SK-N-MC (cell line): ENCODE data around the gene MOV10.
A peak's percentile ranks its signal among the peaks of the same experiment; 100 is the strongest.
"Not testable (repeated sequence)": the region's sequence is repeated elsewhere in the genome, so short reads cannot be mapped to it uniquely, and the experiment has no call there.

ENCODE experiments used
- DNase-seq: peaks from one replicate; pipeline ENCODE4 v3.0.0-alpha.2; 2011; ENCODE audit warnings: low read depth, low spot score
- H3K27ac ChIP-seq: fragments of 200-600 bp; sonication (generic); 2 replicates; pipeline ENCODE4 v1.5.1; 2016; ENCODE audit warnings: mixed run types
- H3K36me3 ChIP-seq: fragments of 200-600 bp; sonication (generic); 2 replicates; pipeline ENCODE4 v1.6.1; 2017; ENCODE audit warnings: antibody characterized with exemption, low read length, mixed read lengths; ENCODE audit not compliant: insufficient read depth
- H3K4me3 ChIP-seq: fragments of 200-600 bp; sonication (generic); 2 replicates; pipeline ENCODE4 v1.5.1; 2016
- H3K9ac ChIP-seq: fragments of 200-600 bp; sonication (generic); 2 replicates; pipeline ENCODE4 v1.8.0; 2017; ENCODE audit warnings: mixed run types, mixed read lengths; ENCODE audit not compliant: insufficient read length
- H3K9me3 ChIP-seq: fragments of 200-600 bp; sonication (generic); 2 replicates; pipeline ENCODE4 v1.6.1; 2017; ENCODE audit warnings: low read depth, mild to moderate bottlenecking, antibody characterized with exemption, low read length, moderate library complexity, mixed read lengths
- EZH2 ChIP-seq: fragments of 200-600 bp; sonication (generic); IDR thresholded peaks from one replicate; pipeline ENCODE4 v1.6.1; 2017; ENCODE audit warnings: antibody characterized with exemption
- FOXP2 ChIP-seq: optimal IDR thresholded peaks from 2 replicates; pipeline ENCODE3; 2011; ENCODE audit warnings: mild to moderate bottlenecking, moderate library complexity; ENCODE audit not compliant: insufficient read depth; ENCODE audit errors: extremely low read length, control extremely low read depth
- POLR2AphosphoS5 ChIP-seq: IDR thresholded peaks from 2 replicates; pipeline ENCODE4 v1.6.1; 2012; ENCODE audit warnings: mild to moderate bottlenecking, low read depth, low read length, borderline replicate concordance

Gene MOV10

DNA sequence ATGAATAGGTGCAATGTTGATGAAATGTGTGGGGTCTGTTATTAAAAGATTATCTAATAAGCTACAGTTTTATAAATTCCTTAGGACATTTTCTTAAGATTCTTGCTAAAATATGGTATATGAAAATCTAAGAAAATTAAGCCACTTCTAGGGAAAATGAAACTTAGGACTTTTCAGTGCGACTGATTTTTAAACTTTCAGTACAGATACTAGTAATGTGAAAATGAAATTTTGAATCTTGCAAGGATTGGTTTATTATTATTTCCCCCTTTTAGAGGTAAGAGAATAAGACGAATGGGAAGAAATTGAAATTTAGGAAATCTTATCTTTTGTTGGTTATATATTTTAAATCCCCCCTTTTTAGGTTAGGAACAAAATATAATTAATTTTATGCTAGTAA is 38.4 kb upstream of the MOV10 start:
- peaks cover 25% of the 10 kb centered on the region for H3K36me3 ChIP-seq
- H3K27ac ChIP-seq: peak overlapping the region; percentile 80; the same call in 1 of the 2 replicates
- no peak overlapping the region for H3K9ac ChIP-seq
- H3K4me3 ChIP-seq: 0 out of 2 replicates have a peak overlapping the region, but pooled peaks have one; percentile 3
- no peaks in the 10 kb centered on the region for H3K9me3 ChIP-seq
- DNase-seq: no peak
- TF ChIP-seq EZH2: no peak
- no peak for TF ChIP-seq POLR2AphosphoS5

DNA sequence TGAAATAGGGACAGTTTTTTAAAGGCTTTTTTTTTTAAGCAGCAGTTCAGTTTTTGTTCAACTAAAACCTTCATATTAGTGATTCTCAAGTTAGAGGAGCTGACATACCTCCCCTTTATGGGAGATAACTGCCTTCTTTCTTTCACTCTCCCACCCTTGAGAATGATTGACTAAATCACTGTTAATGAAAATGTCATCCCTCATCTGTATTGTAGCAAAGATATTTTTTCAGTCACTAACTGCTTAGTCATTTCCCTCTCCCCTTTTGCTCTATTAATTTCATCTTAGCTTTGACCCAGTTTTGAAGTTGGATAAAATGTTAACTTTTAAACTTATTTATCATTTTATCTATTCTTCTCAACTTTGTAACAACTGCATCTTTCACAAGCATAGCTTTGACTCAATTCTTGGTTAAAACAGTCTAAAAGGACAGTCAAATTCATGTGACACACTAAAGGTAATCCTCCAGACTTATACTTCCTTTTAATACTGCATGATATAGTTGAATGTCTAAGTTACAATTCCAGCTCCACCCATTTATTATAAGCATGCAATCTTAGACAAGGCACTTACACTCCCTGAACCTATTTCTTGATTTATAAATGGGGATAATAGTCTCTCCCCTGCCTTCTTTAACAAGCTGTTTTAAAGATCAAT is 37.7 kb upstream of the MOV10 start:
- DNase-seq: no peak
- no peak for TF ChIP-seq EZH2
- no peak for TF ChIP-seq POLR2AphosphoS5
- no peak for TF ChIP-seq FOXP2
- H3K9ac ChIP-seq: peak overlapping the region; percentile 1
- peak overlapping the region; percentile 6 for H3K4me3 ChIP-seq
- H3K9me3 ChIP-seq: no peaks in the 10 kb centered on the region
- peak overlapping the region; percentile 80 for H3K27ac ChIP-seq
- H3K36me3 ChIP-seq: peaks cover 19% of the 10 kb centered on the region

- TF ChIP-seq POLR2AphosphoS5 (no peak), EZH2 (no peak), FOXP2 (no peak)
- DNase-seq: no peak
- H3K27ac ChIP-seq: peak overlapping the region; percentile 80
- peak overlapping the region; percentile 1 for H3K9ac ChIP-seq
- H3K4me3 ChIP-seq: peak overlapping the region; percentile 0; the same call in 1 of the 2 replicates
- H3K9me3 ChIP-seq: no peaks in the 10 kb centered on the region
- peaks cover 12% of the 10 kb centered on the region for H3K36me3 ChIP-seq
Measured at GRCh38 chr1:112637254-112638109, 37.0 kb upstream of the MOV10 start.

DNA sequence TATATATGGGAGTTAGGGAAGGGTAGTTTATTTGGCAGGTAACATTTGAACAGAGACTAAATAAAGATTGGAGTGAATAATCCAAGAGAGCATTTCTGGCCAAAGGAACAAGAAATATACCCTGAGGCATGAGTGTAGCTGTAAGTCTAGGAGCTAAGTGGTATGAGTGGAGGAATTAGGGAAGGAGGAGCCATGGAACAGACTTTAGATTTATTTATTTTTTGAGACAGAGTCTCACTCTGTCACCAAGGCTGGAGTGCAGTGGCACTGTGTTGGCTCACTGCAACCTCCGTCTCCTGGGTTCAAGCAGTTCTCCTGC is 36.4 kb upstream of the MOV10 start:
- no peak for DNase-seq
- H3K9me3 ChIP-seq: no peaks in the 10 kb centered on the region
- H3K27ac ChIP-seq: peak overlapping the region; percentile 80
- H3K36me3 ChIP-seq: peaks cover 6% of the 10 kb centered on the region
- no peak overlapping the region for H3K9ac ChIP-seq
- no peak for TF ChIP-seq POLR2AphosphoS5
- no peak for TF ChIP-seq EZH2
- no peak for TF ChIP-seq FOXP2
- H3K4me3 ChIP-seq: no peak overlapping the region

- not testable (repeated sequence) for H3K27ac ChIP-seq, DNase-seq, H3K9me3 ChIP-seq, H3K9ac ChIP-seq, H3K4me3 ChIP-seq
- peaks cover 19% of the 10 kb centered on the region for H3K36me3 ChIP-seq
Measured at GRCh38 chr1:112640437-112640836, 34.0 kb upstream of the MOV10 start.

- peaks cover 44% of the 10 kb centered on the region for H3K36me3 ChIP-seq
- no peak for TF ChIP-seq EZH2
- TF ChIP-seq FOXP2: no peak
- DNase-seq: no peak
Measured at GRCh38 chr1:112643080-112643479, 31.4 kb upstream of the MOV10 start.

DNA sequence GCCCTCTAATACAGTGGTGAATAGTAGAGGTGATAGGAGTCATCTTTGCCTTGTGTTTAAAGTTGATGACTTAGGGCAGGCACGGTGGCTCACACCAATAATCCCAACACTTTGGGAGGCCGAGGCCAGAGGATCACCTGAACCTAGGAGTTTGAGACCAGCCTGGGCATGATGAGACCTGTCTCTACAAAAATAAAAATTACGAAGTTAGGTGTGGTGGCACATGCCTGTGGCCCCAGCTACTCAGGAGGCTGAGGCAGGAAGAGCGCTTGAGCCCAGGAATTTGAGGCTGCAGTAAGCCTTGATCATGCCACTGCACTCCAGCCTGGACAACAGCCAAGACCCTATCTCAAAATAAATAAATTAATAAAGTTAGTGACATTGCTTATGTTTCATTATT is 28.2 kb upstream of the MOV10 start:
- H3K36me3 ChIP-seq: peaks cover 76% of the 10 kb centered on the region
- TF ChIP-seq EZH2 (no peak), FOXP2 (no peak), POLR2AphosphoS5 (no peak)
- no peak overlapping the region for H3K27ac ChIP-seq
- no peak overlapping the region for H3K4me3 ChIP-seq
- no peaks in the 10 kb centered on the region for H3K9me3 ChIP-seq
- no peak for DNase-seq
- H3K9ac ChIP-seq: no peak overlapping the region

More at GRCh38 chr1:112643080-112643479, 31.4 kb upstream of the MOV10 start:
- no peak overlapping the region for H3K27ac ChIP-seq
- H3K9ac ChIP-seq: no peak overlapping the region
- H3K4me3 ChIP-seq: no peak overlapping the region
- no peaks in the 10 kb centered on the region for H3K9me3 ChIP-seq

DNA sequence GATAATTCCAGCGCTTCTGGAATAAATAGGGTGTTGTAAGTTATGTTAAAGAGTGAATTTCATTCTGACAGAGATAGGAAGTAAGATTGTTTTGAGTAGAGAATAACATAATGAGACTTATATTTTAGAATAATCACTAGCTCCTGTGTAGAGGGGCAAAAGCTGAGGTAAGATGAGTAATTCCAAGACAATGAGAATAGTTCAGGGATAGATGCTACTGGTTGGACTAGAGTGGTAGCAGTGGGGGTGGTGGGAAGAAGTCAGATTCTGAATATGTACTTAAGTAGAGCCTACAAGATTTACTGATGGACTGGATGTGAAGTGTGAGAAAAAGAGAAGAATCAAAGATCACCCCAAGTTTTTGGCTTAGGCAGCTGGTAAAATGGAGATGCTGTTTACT is 23.3 kb upstream of the MOV10 start:
- peaks cover 83% of the 10 kb centered on the region for H3K36me3 ChIP-seq
- H3K27ac ChIP-seq: no peak overlapping the region
- H3K9me3 ChIP-seq: no peaks in the 10 kb centered on the region
- H3K4me3 ChIP-seq: no peak overlapping the region
- no peak for TF ChIP-seq EZH2
- no peak for TF ChIP-seq POLR2AphosphoS5
- TF ChIP-seq FOXP2: no peak
- DNase-seq: no peak
- no peak overlapping the region for H3K9ac ChIP-seq

DNA sequence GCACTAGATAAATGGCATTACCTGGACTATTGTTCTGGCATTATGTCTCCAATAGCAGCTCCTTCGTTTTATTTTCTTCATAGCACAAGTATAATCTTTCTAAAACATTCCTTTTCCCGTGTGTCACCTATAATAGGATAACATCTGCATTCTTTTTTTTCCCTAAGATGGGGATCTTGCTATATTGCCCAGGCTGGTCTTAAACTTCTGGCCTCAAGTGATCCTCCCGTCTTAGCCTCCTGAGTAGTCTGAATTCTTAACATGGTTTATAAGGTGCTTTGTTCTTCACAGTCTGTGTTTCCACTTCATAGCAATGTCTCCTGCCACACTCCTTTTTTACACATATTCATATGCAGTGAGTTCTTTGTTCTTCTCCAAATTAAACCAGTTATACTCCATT is 8.6 kb upstream of the MOV10 start:
- no peak overlapping the region for H3K4me3 ChIP-seq

More for the DNA sequence above, 8.6 kb upstream of the MOV10 start:
- TF ChIP-seq FOXP2 (no peak), POLR2AphosphoS5 (no peak), EZH2 (no peak)
- no peaks in the 10 kb centered on the region for H3K9me3 ChIP-seq
- DNase-seq: no peak
- H3K9ac ChIP-seq: no peak overlapping the region
- no peak overlapping the region for H3K27ac ChIP-seq
- H3K36me3 ChIP-seq: peaks cover 89% of the 10 kb centered on the region
